Right renal cortex interstitium (tissue), 3 donors: ENCODE data around the gene WNT3. TPM values are rescaled to one million over a fixed set of nuclear protein-coding genes. Genes with fewer than 3 reads are reported as not detected.

Source experiments
- DNase-seq, 3 donors: peaks; one replicate each; pipeline ENCODE4 v3.0.0-alpha.2; 2013; ENCODE audit warnings: low read depth in 3 of 3, low spot score in 2 of 3
- polyA plus RNA-seq, 3 donors: library from polyadenylated mRNA; unstranded; fragments of 120-200 nt; gene quantifications; one replicate each; pipeline ENCODE4 v1.2.1, GENCODE V29; 2013; ENCODE audit not compliant: insufficient read length in 3 of 3

Gene WNT3
- polyA plus RNA-seq, 3 donors: 1.4 to 2.1 (median 1.4) TPM

GRCh38 chr17:46837521-46837920 is 19.0 kb upstream of the WNT3 start:
- DNase-seq: no peak

GRCh38 chr17:46836500-46836899 is 18.0 kb upstream of the WNT3 start:
- no peak for DNase-seq

GRCh38 chr17:46834846-46835245 is 16.4 kb upstream of the WNT3 start:
- no peak for DNase-seq

- DNase-seq: no peak
Observed at GRCh38 chr17:46833840-46834208, 15.3 kb upstream of the WNT3 start.

GRCh38 chr17:46832945-46833839 is 14.7 kb upstream of the WNT3 start:
- no peak for DNase-seq

GRCh38 chr17:46832331-46832821 is 13.9 kb upstream of the WNT3 start:
- no peak for DNase-seq

- DNase-seq: no peak
Observed at GRCh38 chr17:46831573-46832330, 13.3 kb upstream of the WNT3 start.

GRCh38 chr17:46827274-46827673 is 8.8 kb upstream of the WNT3 start:
- DNase-seq: no peak

GRCh38 chr17:46826116-46826515 is 7.6 kb upstream of the WNT3 start:
- no peak for DNase-seq

GRCh38 chr17:46823657-46824056 is 5.2 kb upstream of the WNT3 start:
- DNase-seq: no peak

- no peak for DNase-seq
Observed at GRCh38 chr17:46822388-46822921, 4.0 kb upstream of the WNT3 start.

- no peak for DNase-seq
Observed at GRCh38 chr17:46821482-46822387, 3.2 kb upstream of the WNT3 start.

GRCh38 chr17:46820592-46821450 is 2.3 kb upstream of the WNT3 start:
- DNase-seq: no peak

- DNase-seq: no peak
Observed at GRCh38 chr17:46819906-46820351, 1.4 kb upstream of the WNT3 start.

- DNase-seq: no peak
Observed at GRCh38 chr17:46818929-46819859, 702 bp upstream of the WNT3 start.

- no peak for DNase-seq
Observed at GRCh38 chr17:46817901-46818209, 637 bp downstream of the WNT3 start.

GRCh38 chr17:46817151-46817900 is 1.2 kb downstream of the WNT3 start:
- DNase-seq: no peak
